PFSK-1 (cell line): Measurements from ENCODE around the gene ATAD3A. TPM values are rescaled to one million over a fixed set of nuclear protein-coding genes. Genes with fewer than 3 reads are reported as not detected.
A peak's percentile ranks its signal among the peaks of the same experiment; 100 is the strongest.

Experiments
- FOXP2 ChIP-seq: optimal IDR thresholded peaks from 2 replicates; pipeline ENCODE3; 2011; ENCODE audit warnings: borderline replicate concordance, control low read depth, inconsistent platforms; ENCODE audit not compliant: insufficient read depth; ENCODE audit errors: extremely low read length, extremely low read depth
- POLR2AphosphoS5 ChIP-seq: IDR thresholded peaks from 2 replicates; pipeline ENCODE4 v1.6.1; 2012; ENCODE audit warnings: low read depth, mild to moderate bottlenecking, control low read depth, low read length, moderate library complexity
- SIN3A ChIP-seq: IDR thresholded peaks from 2 replicates; pipeline ENCODE4 v1.6.1; 2012; ENCODE audit warnings: mild to moderate bottlenecking, low read length, moderate library complexity, borderline replicate concordance; ENCODE audit not compliant: insufficient read depth
- TAF1 ChIP-seq: IDR thresholded peaks from 2 replicates; pipeline ENCODE4 v1.6.1; 2012; ENCODE audit warnings: low read length, control low read depth, borderline replicate concordance; ENCODE audit not compliant: insufficient read depth
- polyA plus RNA-seq: library from polyadenylated mRNA; unstranded; fragments of >200 nt; gene quantifications from one replicate; pipeline ENCODE4 v1.2.1, GENCODE V29; 2012; ENCODE audit warnings: low read depth, missing spikeins; ENCODE audit not compliant: insufficient read length
- TF ChIP-seq, protein P1 (sequence below), 2 experiments: IDR thresholded peaks; 2 replicates each; pipeline versions ENCODE4 v1.6.1 to v1.8.0; 2011 to 2012; ENCODE audit warnings: low read depth in 2 of 2, low read length in 2 of 2, control low read depth in 1 of 2, inconsistent platforms in 1 of 2, mild to moderate bottlenecking in 1 of 2, moderate library complexity in 1 of 2; ENCODE audit not compliant: insufficient read depth in 1 of 2

Gene ATAD3A
- polyA plus RNA-seq = 120 TPM

DNA sequence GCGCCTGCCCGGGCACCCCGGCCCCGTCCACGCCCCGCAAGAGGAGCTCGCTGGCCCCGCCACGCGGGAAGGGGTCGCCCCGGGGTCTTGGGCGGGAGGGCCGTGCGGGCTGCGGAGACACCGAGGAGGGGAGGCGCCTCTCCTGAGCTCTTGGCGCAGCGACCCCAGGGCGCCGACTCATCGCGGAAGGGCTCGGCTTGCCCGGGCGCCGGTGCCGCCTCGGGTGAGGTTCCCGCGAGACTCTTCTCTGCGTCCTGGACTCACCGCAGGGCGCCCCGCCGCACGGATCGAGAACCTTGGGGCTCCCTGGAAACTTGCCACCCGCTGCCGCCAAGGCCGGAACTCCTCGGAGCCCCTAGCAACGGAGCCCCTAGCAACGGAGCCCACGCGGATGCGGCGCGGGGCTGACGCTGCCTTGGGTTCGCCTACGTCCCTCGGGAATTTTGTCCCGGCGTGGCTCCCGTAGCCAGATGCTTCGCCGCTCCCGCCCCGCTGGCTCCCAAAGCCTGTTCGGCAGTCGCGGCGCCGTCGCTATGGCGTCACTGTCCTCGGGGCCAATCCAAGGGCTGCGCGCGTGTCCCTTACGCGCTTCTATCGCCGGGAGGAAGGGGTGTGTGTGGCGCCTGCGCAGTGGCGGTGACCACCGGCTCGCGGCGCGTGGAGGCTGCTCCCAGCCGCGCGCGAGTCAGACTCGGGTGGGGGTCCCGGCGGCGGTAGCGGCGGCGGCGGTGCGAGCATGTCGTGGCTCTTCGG lies at the start of gene ATAD3A:
Gene ATAD3A, plus strand, starts transcription at position 630 of the 753 bp plus-strand sequence. Its CDS starts 107 bp downstream, at position 737.
- peak; percentile 61 for TF ChIP-seq POLR2AphosphoS5
- 0 out of 2 replicates have a peak, but pooled peaks have one; percentile 6 for TF ChIP-seq TAF1
- TF ChIP-seq FOXP2 = peak; percentile 78
- no peak for TF ChIP-seq SIN3A
- TF ChIP-seq, protein P1, sequence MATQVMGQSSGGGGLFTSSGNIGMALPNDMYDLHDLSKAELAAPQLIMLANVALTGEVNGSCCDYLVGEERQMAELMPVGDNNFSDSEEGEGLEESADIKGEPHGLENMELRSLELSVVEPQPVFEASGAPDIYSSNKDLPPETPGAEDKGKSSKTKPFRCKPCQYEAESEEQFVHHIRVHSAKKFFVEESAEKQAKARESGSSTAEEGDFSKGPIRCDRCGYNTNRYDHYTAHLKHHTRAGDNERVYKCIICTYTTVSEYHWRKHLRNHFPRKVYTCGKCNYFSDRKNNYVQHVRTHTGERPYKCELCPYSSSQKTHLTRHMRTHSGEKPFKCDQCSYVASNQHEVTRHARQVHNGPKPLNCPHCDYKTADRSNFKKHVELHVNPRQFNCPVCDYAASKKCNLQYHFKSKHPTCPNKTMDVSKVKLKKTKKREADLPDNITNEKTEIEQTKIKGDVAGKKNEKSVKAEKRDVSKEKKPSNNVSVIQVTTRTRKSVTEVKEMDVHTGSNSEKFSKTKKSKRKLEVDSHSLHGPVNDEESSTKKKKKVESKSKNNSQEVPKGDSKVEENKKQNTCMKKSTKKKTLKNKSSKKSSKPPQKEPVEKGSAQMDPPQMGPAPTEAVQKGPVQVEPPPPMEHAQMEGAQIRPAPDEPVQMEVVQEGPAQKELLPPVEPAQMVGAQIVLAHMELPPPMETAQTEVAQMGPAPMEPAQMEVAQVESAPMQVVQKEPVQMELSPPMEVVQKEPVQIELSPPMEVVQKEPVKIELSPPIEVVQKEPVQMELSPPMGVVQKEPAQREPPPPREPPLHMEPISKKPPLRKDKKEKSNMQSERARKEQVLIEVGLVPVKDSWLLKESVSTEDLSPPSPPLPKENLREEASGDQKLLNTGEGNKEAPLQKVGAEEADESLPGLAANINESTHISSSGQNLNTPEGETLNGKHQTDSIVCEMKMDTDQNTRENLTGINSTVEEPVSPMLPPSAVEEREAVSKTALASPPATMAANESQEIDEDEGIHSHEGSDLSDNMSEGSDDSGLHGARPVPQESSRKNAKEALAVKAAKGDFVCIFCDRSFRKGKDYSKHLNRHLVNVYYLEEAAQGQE (IDR thresholded peaks at IDR 0.05; ENCODE audit: insufficient read depth in 1 of 2, low read depth in 2 of 2, low read length in 2 of 2) = no peak; a peak in 1 of 4 replicates

DNA sequence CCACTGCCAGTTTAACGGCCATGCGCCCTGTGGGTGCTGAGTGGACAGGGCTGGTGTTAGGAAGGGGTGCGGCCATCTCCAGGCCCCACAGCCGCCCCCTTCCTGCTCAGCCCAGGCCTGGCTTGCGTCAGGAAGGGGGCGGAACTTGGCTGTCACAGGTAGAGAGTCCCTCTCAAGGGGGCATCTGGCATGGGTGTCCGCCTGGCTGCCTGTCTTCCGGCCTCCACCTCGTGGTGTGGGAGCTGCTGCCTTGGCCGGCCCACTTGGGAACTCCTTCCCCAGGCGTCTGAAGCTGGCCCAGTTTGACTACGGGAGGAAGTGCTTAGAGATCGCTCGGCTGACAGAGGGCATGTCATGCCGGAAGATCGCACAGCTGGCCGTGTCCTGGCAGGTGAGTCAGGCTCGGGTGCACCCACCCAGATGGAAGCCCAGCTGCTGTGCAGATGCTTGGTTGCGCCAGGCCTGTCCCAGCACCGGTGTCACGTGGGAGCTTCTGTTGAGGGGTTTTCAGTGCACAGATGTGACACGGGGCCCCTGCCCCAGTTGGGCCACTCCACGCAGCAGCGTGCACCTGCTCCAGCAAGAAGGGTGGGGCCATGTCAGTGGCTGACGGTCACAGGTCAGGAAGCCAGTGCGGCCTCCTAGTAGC lies 49.5 kb upstream of the ATAD3A start:
- TF ChIP-seq, protein P1 (IDR thresholded peaks at IDR 0.05; ENCODE audit: insufficient read depth in 1 of 2, low read depth in 2 of 2, low read length in 2 of 2) = no peak
- no peak for TF ChIP-seq TAF1
- TF ChIP-seq POLR2AphosphoS5 = no peak
- no peak for TF ChIP-seq FOXP2
- TF ChIP-seq SIN3A = no peak

DNA sequence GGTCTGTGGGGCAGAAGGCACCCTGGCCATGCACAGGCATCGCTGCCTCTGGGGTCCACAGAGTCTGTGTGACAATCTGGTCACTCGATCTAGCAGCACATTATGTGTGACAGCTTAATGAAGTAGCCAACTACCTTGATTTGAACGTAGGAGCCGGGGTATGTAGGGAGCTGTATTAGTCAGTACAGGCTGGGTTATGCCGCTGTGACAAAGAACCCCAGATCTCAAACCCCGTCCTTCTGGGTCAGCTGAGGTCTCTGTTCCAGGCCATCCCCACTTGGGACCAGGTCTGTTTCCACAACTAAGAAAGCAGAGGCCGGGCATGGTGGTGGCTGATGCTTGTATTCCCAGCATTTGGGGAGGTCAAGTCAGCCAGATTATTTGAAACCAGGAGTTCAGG lies 48.6 kb upstream of the ATAD3A start:
- TF ChIP-seq FOXP2 (no peak), POLR2AphosphoS5 (no peak), SIN3A (no peak), TAF1 (no peak)
- TF ChIP-seq, protein P1 (IDR thresholded peaks at IDR 0.05; ENCODE audit: insufficient read depth in 1 of 2, low read depth in 2 of 2, low read length in 2 of 2) = no peak

DNA sequence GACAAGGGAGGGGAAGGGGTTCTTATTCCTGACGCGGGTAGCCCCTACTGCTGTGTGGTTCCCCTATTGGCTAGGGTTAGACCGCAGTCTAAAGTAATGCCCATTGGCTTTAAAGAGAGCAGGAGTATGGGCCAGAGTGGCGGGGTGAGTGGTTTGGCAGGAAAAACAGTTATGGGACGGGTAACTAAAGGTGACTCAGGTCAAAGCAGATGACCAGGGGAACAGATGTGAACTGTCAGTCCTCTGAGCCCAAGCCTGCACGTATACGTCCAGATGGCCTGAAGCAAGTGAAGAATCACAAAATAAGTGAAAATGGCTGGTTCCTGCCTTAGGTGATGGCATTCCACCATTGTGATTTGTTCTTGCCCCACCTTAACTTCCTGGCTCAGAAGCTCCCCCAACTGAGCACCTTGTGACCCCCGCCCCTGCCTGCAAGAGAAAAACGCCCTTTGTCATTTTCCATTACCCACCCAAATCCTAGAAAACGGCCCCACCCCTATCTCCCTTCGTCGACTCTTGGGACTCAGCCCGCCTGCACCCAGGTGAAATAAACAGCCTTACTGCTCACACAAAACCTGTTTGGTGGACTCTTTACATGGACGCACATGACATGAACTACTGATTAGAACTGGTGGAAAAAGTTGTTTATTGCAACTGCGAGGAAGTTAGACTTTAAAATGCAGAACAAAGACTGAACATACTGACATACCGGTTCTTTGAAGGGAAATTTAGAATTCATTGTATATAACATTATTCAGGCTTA lies 41.2 kb upstream of the ATAD3A start:
- no peak for TF ChIP-seq SIN3A
- no peak for TF ChIP-seq FOXP2
- TF ChIP-seq, protein P1 (IDR thresholded peaks at IDR 0.05; ENCODE audit: insufficient read depth in 1 of 2, low read depth in 2 of 2, low read length in 2 of 2) = no peak
- TF ChIP-seq TAF1 = no peak
- TF ChIP-seq POLR2AphosphoS5 = no peak
